Lower leg skin (tissue), 3 donors: Measurements from ENCODE around the gene MARCKS.

ENCODE experiments used
- CTCF ChIP-seq, 3 donors: fragments of 450-650 bp; IDR thresholded peaks; one replicate each; pipeline ENCODE4 v1.5.1; 2016; ENCODE audit warnings: antibody characterized with exemption in 3 of 3, mild to moderate bottlenecking in 3 of 3, moderate library complexity in 2 of 3
- POLR2A ChIP-seq, 2 donors: fragments of 450-650 bp; IDR thresholded peaks; one replicate each; pipeline ENCODE4 v1.6.1; 2016 to 2017; ENCODE audit warnings: antibody characterized with exemption in 2 of 2, mild to moderate bottlenecking in 1 of 2, moderate library complexity in 1 of 2

DNA sequence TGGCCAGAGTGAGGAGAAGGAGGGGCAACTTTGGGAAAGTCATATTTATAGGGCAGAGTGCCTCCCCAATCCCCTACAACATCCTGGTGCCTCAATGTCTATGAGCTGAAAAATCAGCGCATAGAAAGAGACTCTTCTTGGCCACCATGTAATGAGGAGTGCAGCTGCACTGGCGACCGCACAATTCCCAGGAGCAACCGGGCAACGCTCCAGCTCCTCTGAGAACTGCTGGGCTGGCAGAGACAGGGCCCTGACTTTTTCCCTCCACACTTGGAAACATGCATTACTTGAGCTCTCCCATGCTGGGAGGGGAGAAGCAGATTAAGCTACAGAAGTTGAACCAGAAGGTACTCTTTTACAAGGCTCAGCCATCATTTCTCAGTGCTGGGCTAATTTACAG lies 31.4 kb upstream of the MARCKS start:
- TF ChIP-seq CTCF (IDR thresholded peaks at IDR 0.05) (no peak), POLR2A (IDR thresholded peaks at IDR 0.05) (no peak)
